Stimulated activated CD8-positive, alpha-beta memory T cell treated with anti-CD3 and anti-CD28 coated beads, Interleukin-7, amount 100 ng/mL, for 24 hours (primary cell): ENCODE measurements around the gene DAPK2.
"Not testable (repeated sequence)": the region's sequence is repeated elsewhere in the genome, so short reads cannot be mapped to it uniquely, and the experiment has no call there.

Experiments
- DNase-seq: peaks from one replicate; pipeline ENCODE4 v3.0.0-alpha.2; 2020; ENCODE audit warnings: low read depth

Gene DAPK2

GRCh38 chr15:63973212-63974009 lies 72.9 kb downstream of the DAPK2 start:
- no peak for DNase-seq

- no peak for DNase-seq
These were observed 73.5 kb downstream of the DAPK2 start for GRCh38 chr15:63972801-63973200.

- no peak for DNase-seq
These were observed 74.4 kb downstream of the DAPK2 start for GRCh38 chr15:63971904-63972303.

- DNase-seq, result no peak
These were observed 74.9 kb downstream of the DAPK2 start for GRCh38 chr15:63971427-63971805.

- DNase-seq, result no peak
These were observed 75.5 kb downstream of the DAPK2 start for GRCh38 chr15:63970621-63971426.

- DNase-seq, result no peak
These were observed 76.4 kb downstream of the DAPK2 start for GRCh38 chr15:63969652-63970421.

- DNase-seq, result no peak
These were observed 77.6 kb downstream of the DAPK2 start for GRCh38 chr15:63968700-63969099.

- no peak for DNase-seq
These were observed 78.2 kb downstream of the DAPK2 start for GRCh38 chr15:63968122-63968524.

- DNase-seq, result no peak
These were observed 78.7 kb downstream of the DAPK2 start for GRCh38 chr15:63967616-63968015.

GRCh38 chr15:63962947-63963721 lies 83.2 kb downstream of the DAPK2 start:
- not testable (repeated sequence) for DNase-seq

GRCh38 chr15:63953524-63953923 lies 92.8 kb downstream of the DAPK2 start:
- DNase-seq, result no peak

- no peak for DNase-seq
These were observed 95.3 kb downstream of the DAPK2 start for GRCh38 chr15:63950911-63951481.

- DNase-seq, result no peak
These were observed 97.3 kb downstream of the DAPK2 start for GRCh38 chr15:63948971-63949370.

GRCh38 chr15:63948436-63948835 lies 97.8 kb downstream of the DAPK2 start:
- DNase-seq, result no peak

GRCh38 chr15:63947228-63947627 lies 99.1 kb downstream of the DAPK2 start:
- DNase-seq, result no peak

- no peak for DNase-seq
These were observed 99.7 kb downstream of the DAPK2 start for GRCh38 chr15:63946524-63947065.

GRCh38 chr15:63945838-63946298 lies 100.4 kb downstream of the DAPK2 start:
- DNase-seq, result no peak

GRCh38 chr15:63945007-63945788 lies 101.1 kb downstream of the DAPK2 start:
- DNase-seq, result peak; percentile 51

- no peak for DNase-seq
These were observed 101.7 kb downstream of the DAPK2 start for GRCh38 chr15:63944681-63944955.
